Activated CD8-positive, alpha-beta memory T cell treated with anti-CD3 and anti-CD28 coated beads for 36 hours (primary cell): ENCODE results near the gene FAM151A. TPM values are rescaled to one million over a fixed set of nuclear protein-coding genes. Genes with fewer than 3 reads are reported as not detected.
"Not testable (repeated sequence)": the region's sequence is repeated elsewhere in the genome, so short reads cannot be mapped to it uniquely, and the experiment has no call there.

Experiments used
- CTCF ChIA-PET: fragments of 350-600 bp; sonication (Branson Sonifier 250); formaldehyde crosslinking; loops from one replicate; lab custom pipeline; 2021; ENCODE audit warnings: antibody characterized with exemption; lab: Charles Lee
- POLR2A ChIA-PET: fragments of 350-600 bp; sonication (Branson Sonifier 250); formaldehyde crosslinking; loops from one replicate; lab custom pipeline; 2021; ENCODE audit warnings: antibody characterized with exemption; lab: Charles Lee
- total RNA-seq, 2 experiments: library from RNA; stranded (reverse); gene quantifications; one replicate each; pipeline ENCODE4 v1.2.3, GENCODE V29; 2021

FAM151A gene
- total RNA-seq, 2 experiments from 2014 or later = not detected

GRCh38 chr1:54640863-54641836 is 17.8 kb upstream of the FAM151A start, which contains the start of gene MROH7:
MROH7 (plus strand) TSS chr1:54641786; CDS start chr1:54652927, 11,141 bp downstream.
- CTCF ChIA-PET = no interaction called here
- POLR2A ChIA-PET = no interaction called here

GRCh38 chr1:54640361-54640760 is 17.0 kb upstream of the FAM151A start:
- ChIA-PET POLR2A (no interaction called here), CTCF (no interaction called here)

- CTCF ChIA-PET, POLR2A ChIA-PET: not testable (repeated sequence)
These were observed 13.4 kb upstream of the FAM151A start for GRCh38 chr1:54636461-54637446.

GRCh38 chr1:54635804-54636203 is 12.5 kb upstream of the FAM151A start:
- POLR2A ChIA-PET, CTCF ChIA-PET: not testable (repeated sequence)

- POLR2A ChIA-PET = no interaction called here
- CTCF ChIA-PET = no interaction called here
These were observed 3.9 kb upstream of the FAM151A start for GRCh38 chr1:54627196-54627595.

GRCh38 chr1:54624466-54625464 is 1.4 kb upstream of the FAM151A start:
- CTCF ChIA-PET = no interaction called here
- POLR2A ChIA-PET = no interaction called here

- POLR2A ChIA-PET = no interaction called here
- CTCF ChIA-PET = no interaction called here
These were observed 3.6 kb downstream of the FAM151A start for GRCh38 chr1:54619749-54620148.

GRCh38 chr1:54615531-54616279 is 7.6 kb downstream of the FAM151A start:
- ChIA-PET CTCF (interaction anchor here (0.6 kb wide), 1 partner anchor 264 kb away, joined by 3 read pairs; no protein-coding TSS in a partner anchor), POLR2A (no interaction called here)

- ChIA-PET POLR2A (no interaction called here), CTCF (no interaction called here)
These were observed 8.8 kb downstream of the FAM151A start for GRCh38 chr1:54614563-54614962.

GRCh38 chr1:54614024-54614423 is 9.3 kb downstream of the FAM151A start:
- POLR2A ChIA-PET = no interaction called here
- CTCF ChIA-PET = no interaction called here

GRCh38 chr1:54611621-54612020 is 11.7 kb downstream of the FAM151A start:
- ChIA-PET POLR2A (no interaction called here), CTCF (no interaction called here)

- POLR2A ChIA-PET = no interaction called here
- CTCF ChIA-PET = no interaction called here
These were observed 12.4 kb downstream of the FAM151A start for GRCh38 chr1:54610601-54611580.

GRCh38 chr1:54610048-54610447 is 13.3 kb downstream of the FAM151A start:
- POLR2A ChIA-PET = no interaction called here
- CTCF ChIA-PET = no interaction called here

GRCh38 chr1:54609301-54609921 is 13.9 kb downstream of the FAM151A start:
- CTCF ChIA-PET = no interaction called here
- POLR2A ChIA-PET = no interaction called here

GRCh38 chr1:54608566-54609230 is 14.6 kb downstream of the FAM151A start:
- ChIA-PET POLR2A (no interaction called here), CTCF (interaction anchor here (0.6 kb wide), 1 partner anchor 47 kb away, joined by 3 read pairs; no protein-coding TSS in a partner anchor)
